Natural killer cell (primary cell): ENCODE data around the gene JADE1. TPM values are rescaled to one million over a fixed set of nuclear protein-coding genes. Genes with fewer than 3 reads are reported as not detected.

Source experiments
- ATAC-seq, 3 donors: fragments of 150-1000 bp in 2 of 3; fragments of 200-7000 bp in 1 of 3; cut with Tn5 transposase; 1 replicate in 1 of 3; 2 replicates in 2 of 3; pipeline ENCODE4 v1.10.0; 2021; ENCODE audit warnings: mild to moderate bottlenecking in 2 of 3, moderate library complexity in 2 of 3
- DNase-seq, 2 donors: peaks; one replicate each; pipeline versions ENCODE4 v3.0.0 to v3.0.0-alpha.2; 2013 to 2021; ENCODE audit warnings: mixed read lengths in 1 of 2
- H3K27ac ChIP-seq: one replicate; pipeline ENCODE4 v1.5.1; 2013; ENCODE audit warnings: mild to moderate bottlenecking, low read length
- H3K27me3 ChIP-seq: one replicate; pipeline ENCODE4 v1.6.1; 2013; ENCODE audit warnings: low read length; ENCODE audit not compliant: control insufficient read depth, insufficient read depth
- H3K36me3 ChIP-seq: one replicate; pipeline ENCODE4 v1.6.1; 2013; ENCODE audit warnings: low read length; ENCODE audit not compliant: control insufficient read depth, insufficient read depth
- H3K4me1 ChIP-seq: one replicate; pipeline ENCODE4 v1.6.1; 2013; ENCODE audit warnings: low read length; ENCODE audit not compliant: control insufficient read depth, insufficient read depth
- H3K4me3 ChIP-seq: one replicate; pipeline ENCODE4 v1.5.1; 2013; ENCODE audit warnings: low read length
- H3K9me3 ChIP-seq: one replicate; pipeline ENCODE4 v1.6.1; 2013; ENCODE audit warnings: low read length; ENCODE audit not compliant: control insufficient read depth, insufficient read depth
- H3K27ac Mint-ChIP-seq, 2 donors: one replicate each; pipeline ENCODE4 v1.8.0; 2022; ENCODE audit warnings: mild to moderate bottlenecking in 2 of 2, mixed read lengths in 2 of 2, moderate library complexity in 1 of 2
- H3K27me3 Mint-ChIP-seq, 2 donors: one replicate each; pipeline ENCODE4 v1.8.0; 2022; ENCODE audit warnings: low read depth in 2 of 2, mixed read lengths in 2 of 2
- H3K36me3 Mint-ChIP-seq: one replicate; pipeline ENCODE4 v1.8.0; 2022; ENCODE audit warnings: mixed read lengths
- H3K4me1 Mint-ChIP-seq, 2 donors: one replicate each; pipeline ENCODE4 v1.8.0; 2022; ENCODE audit warnings: mixed read lengths in 2 of 2
- H3K4me3 Mint-ChIP-seq: one replicate; pipeline ENCODE4 v1.8.0; 2022; ENCODE audit warnings: mild to moderate bottlenecking, moderate library complexity, mixed read lengths
- H3K9me3 Mint-ChIP-seq, 2 donors: one replicate each; pipeline ENCODE4 v1.8.0; 2022; ENCODE audit warnings: mixed read lengths in 2 of 2
- CTCF ChIP-seq: fragments of 200-600 bp; IDR thresholded peaks from one replicate; pipeline ENCODE4 v1.8.0; 2022; ENCODE audit warnings: antibody characterized with exemption
- WGBS: methylation state at CpG from one replicate; pipeline ENCODE4 v1.1.7; 2013; ENCODE audit warnings: missing lambda C conversion rate; ENCODE audit not compliant: insufficient coverage; 5-methylcytosine and 5-hydroxymethylcytosine counted together
- intact Hi-C: fragments of 100-400 bp; cut with micrococcal nuclease; formaldehyde crosslinking; loops from one replicate; pipeline ENCODE4 v1.14.2; 2022
- total RNA-seq, 4 donors: library from RNA; stranded (reverse); fragments of 120-200 nt in 1 of 4; gene quantifications; one replicate each; pipeline versions ENCODE4 v1.2.3 to v1.2.4, GENCODE V29; 2013 to 2022

Gene JADE1
- total RNA-seq: 10 to 100 TPM; 48.9 to 55.8 (median 52.7) TPM
- 41.9 TPM for total RNA-seq (2013)

GRCh38 chr4:128809477-128810330, at the start of gene JADE1:
Gene JADE1 (plus strand): TSS chr4:128809700. CDS start chr4:128831759, 22,059 bp downstream.
- no peaks in the 10 kb centered on the region for H3K27me3 Mint-ChIP-seq
- under 1% methylated on average over 91 of the region's 91 CpGs for WGBS

GRCh38 chr4:128766781-128767180, 42.7 kb upstream of the JADE1 start:
- H3K4me1 ChIP-seq: no peaks in the 10 kb centered on the region
- Mint-ChIP-seq H3K27me3 (peaks cover 0 to 2% of the 10 kb centered on the region in 2 donors), H3K4me3 (no peak overlapping the region), H3K27ac (no peak overlapping the region), H3K9me3 (no peaks in the 10 kb centered on the region), H3K4me1 (no peaks in the 10 kb centered on the region), H3K36me3 (no peaks in the 10 kb centered on the region)
- H3K36me3 ChIP-seq: no peaks in the 10 kb centered on the region
- DNase-seq (no peak), ATAC-seq (no peak)
- H3K27me3 ChIP-seq: peaks cover 2% of the 10 kb centered on the region
- H3K4me3 ChIP-seq: no peak overlapping the region
- 85% methylated on average over 4 of the region's 4 CpGs for WGBS
- no peak overlapping the region for H3K27ac ChIP-seq
- no peak for TF ChIP-seq CTCF
- intact Hi-C loops: no loop called here
- H3K9me3 ChIP-seq: no peaks in the 10 kb centered on the region

More at GRCh38 chr4:128809477-128810330, at the start of gene JADE1:
- H3K4me3 Mint-ChIP-seq: peak within 1 kb of the TSS; percentile 99
- DNase-seq: peak; percentile 81 to 95
- Histone ChIP-seq H3K27ac (peak within 1 kb of the TSS; percentile 86), H3K4me3 (peak within 1 kb of the TSS; percentile 84), H3K36me3 (no peaks in the 10 kb centered on the region), H3K4me1 (peaks cover 10% of the 10 kb centered on the region), H3K9me3 (no peaks in the 10 kb centered on the region), H3K27me3 (no peaks in the 10 kb centered on the region)
- H3K4me1 Mint-ChIP-seq: peaks cover 19 to 22% of the 10 kb centered on the region in 2 donors
- no peaks in the 10 kb centered on the region for H3K9me3 Mint-ChIP-seq
- H3K27ac Mint-ChIP-seq: peak within 1 kb of the TSS; percentile 90 to 95
- H3K36me3 Mint-ChIP-seq: no peaks in the 10 kb centered on the region
- intact Hi-C loops: loop anchor here (1.0 to 2.0 kb wide), 4 partner anchors 45 to 618 kb away; partner anchors contain the start of gene SCLT1
- TF ChIP-seq CTCF: peak; percentile 36
- ATAC-seq: peak; percentile 59 to 85 (median 67)

GRCh38 chr4:128768373-128768996, 41.0 kb upstream of the JADE1 start:
- H3K36me3 Mint-ChIP-seq: no peaks in the 10 kb centered on the region
- H3K4me3 Mint-ChIP-seq: no peak overlapping the region
- Histone ChIP-seq H3K4me3 (no peak overlapping the region), H3K27ac (no peak overlapping the region), H3K4me1 (no peaks in the 10 kb centered on the region), H3K27me3 (peaks cover 2% of the 10 kb centered on the region), H3K36me3 (no peaks in the 10 kb centered on the region), H3K9me3 (no peaks in the 10 kb centered on the region)
- no peak for DNase-seq
- intact Hi-C loops: no loop called here
- no peak for ATAC-seq
- H3K27ac Mint-ChIP-seq: no peak overlapping the region
- H3K4me1 Mint-ChIP-seq: no peaks in the 10 kb centered on the region
- no peaks in the 10 kb centered on the region for H3K9me3 Mint-ChIP-seq
- TF ChIP-seq CTCF: no peak
- H3K27me3 Mint-ChIP-seq: peaks cover 0 to 6% of the 10 kb centered on the region in 2 donors
- WGBS: 90% methylated on average over 7 of the region's 7 CpGs
